ENCODE data around the gene TMEM126B. TPM values are rescaled to one million over a fixed set of nuclear protein-coding genes. Genes with fewer than 3 reads are reported as not detected.

TMEM126B gene
- total RNA-seq, 4 donors from 2014 or later = 40.2 to 63.2 (median 47.0) TPM

DNA sequence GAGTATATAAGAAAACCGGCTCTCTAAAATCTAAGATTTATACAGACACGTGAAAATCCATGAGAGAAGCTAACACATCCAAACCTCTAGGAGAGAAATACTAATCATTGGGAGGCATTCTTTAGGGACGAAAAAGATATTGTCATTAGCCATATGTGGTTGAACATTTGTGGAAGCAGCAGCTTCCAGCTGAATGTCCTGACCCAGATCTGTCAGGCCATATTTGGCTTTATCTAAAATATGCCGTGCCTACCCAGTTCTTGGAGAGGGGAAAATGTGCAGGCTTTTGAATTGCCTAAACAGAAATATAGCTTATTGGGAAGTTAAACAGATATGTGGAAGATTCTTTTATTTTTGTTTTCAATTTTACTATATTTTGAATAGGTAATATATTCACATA, 51.2 kb downstream of the TMEM126B start:
- Histone ChIP-seq H3K27ac (no peak overlapping the region), H3K36me3 (no peaks in the 10 kb centered on the region), H3K27me3 (no peaks in the 10 kb centered on the region), H3K4me1 (peaks cover 0 to 18% (median under 1%) of the 10 kb centered on the region in 3 donors), H3K4me3 (no peak overlapping the region), H3K9me3 (no peaks in the 10 kb centered on the region)
- TF ChIP-seq POLR2AphosphoS5 (IDR thresholded peaks at IDR 0.05) (no peak), EP300 (IDR thresholded peaks at IDR 0.05) (no peak), CTCF (IDR thresholded peaks at IDR 0.05) (no peak)
- no peak for ATAC-seq
- WGBS, 2 donors (ENCODE audit: low coverage in 1 of 2) = 42 to 49% methylated on average over 4 of the region's 4 CpGs

GRCh38 chr11:85680897-85681296, 52.5 kb downstream of the TMEM126B start:
- Histone ChIP-seq H3K27me3 (no peaks in the 10 kb centered on the region), H3K27ac (no peak overlapping the region), H3K36me3 (no peaks in the 10 kb centered on the region), H3K4me1 (peaks cover 0 to 31% (median 8%) of the 10 kb centered on the region in 3 donors), H3K4me3 (no peak overlapping the region), H3K9me3 (no peaks in the 10 kb centered on the region)
- no peak for ATAC-seq
- no peak for TF ChIP-seq CTCF (IDR thresholded peaks at IDR 0.05)
- TF ChIP-seq EP300 (IDR thresholded peaks at IDR 0.05) = no peak
- no peak for TF ChIP-seq POLR2AphosphoS5 (IDR thresholded peaks at IDR 0.05)
- no peak for TF ChIP-seq POLR2A (IDR thresholded peaks at IDR 0.05)
- WGBS, 2 donors (ENCODE audit: low coverage in 1 of 2) = 71% methylated on average over 1 of the region's 1 CpG; no CpG with 5 or more reads in 1 of the 2 donors

DNA sequence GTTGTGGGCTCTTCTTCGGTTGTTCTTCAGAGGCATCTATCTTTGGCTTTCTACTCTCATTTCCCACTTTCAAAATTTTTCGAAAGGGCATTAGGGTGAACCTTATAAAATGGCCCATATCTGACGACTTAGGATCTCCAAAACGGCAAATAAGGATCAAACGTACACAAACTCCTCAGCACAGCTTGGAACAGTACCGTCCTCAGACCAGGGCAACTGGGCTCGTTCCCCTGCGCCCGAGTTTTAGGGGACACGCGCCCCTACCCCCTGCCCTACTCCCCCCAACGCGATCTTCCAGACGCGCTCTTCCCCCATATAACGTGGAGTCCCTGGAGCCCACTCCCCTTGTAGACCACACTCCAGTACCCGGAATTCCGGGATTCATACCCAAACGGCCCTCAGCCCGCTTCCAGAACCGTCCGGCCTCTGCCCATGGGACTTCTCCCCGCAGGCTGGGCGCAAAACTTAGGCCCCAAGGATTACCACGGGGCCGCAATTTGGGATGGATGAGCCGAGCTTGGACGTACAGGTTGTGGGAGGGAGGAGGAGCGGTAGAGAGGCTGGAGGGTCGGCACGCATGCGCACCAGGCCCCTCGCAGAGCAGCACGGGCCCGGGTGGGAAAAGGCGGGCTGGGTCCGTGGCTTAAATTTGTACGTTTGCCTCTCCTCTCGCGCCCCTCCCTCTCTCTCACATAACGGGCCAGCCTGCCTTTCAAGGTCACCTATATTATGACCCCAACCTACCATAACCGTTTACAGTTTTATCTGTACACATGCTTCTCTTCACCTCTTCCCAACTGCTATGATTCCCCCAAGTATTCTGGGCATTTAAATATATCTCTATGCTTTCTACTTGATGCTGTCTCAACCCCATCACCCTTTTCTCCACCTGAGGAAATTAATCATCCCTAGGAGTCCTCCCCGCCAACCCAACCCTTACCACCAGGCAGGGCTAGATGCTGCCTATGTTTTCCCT, 54.2 kb downstream of the TMEM126B start:
- no peaks in the 10 kb centered on the region for H3K36me3 ChIP-seq
- H3K27ac ChIP-seq = peak overlapping the region in 2 of 4 donors; percentile 61 to 68
- H3K4me1 ChIP-seq = peaks cover 2 to 37% (median 8%) of the 10 kb centered on the region in 3 donors
- H3K27me3 ChIP-seq = no peaks in the 10 kb centered on the region
- no peak for ATAC-seq
- H3K4me3 ChIP-seq = peak overlapping the region; percentile 45 to 67
- H3K9me3 ChIP-seq = no peaks in the 10 kb centered on the region
- WGBS, 2 donors (ENCODE audit: low coverage in 1 of 2) = 25 to 26% methylated on average over 19 to 20 of the region's 43 CpGs
- TF ChIP-seq POLR2AphosphoS5 (IDR thresholded peaks at IDR 0.05) (peak; percentile 35), EP300 (IDR thresholded peaks at IDR 0.05) (no peak)

GRCh38 chr11:85685125-85685819, 56.9 kb downstream of the TMEM126B start:
- H3K9me3 ChIP-seq = no peaks in the 10 kb centered on the region
- TF ChIP-seq POLR2AphosphoS5 (IDR thresholded peaks at IDR 0.05) (no peak), CTCF (IDR thresholded peaks at IDR 0.05) (no peak), EP300 (IDR thresholded peaks at IDR 0.05) (no peak), POLR2A (IDR thresholded peaks at IDR 0.05) (no peak)
- peaks cover 2 to 37% (median 8%) of the 10 kb centered on the region in 3 donors for H3K4me1 ChIP-seq
- ATAC-seq = no peak
- H3K27ac ChIP-seq = peak overlapping the region; percentile 60 to 83 (median 80)
- H3K27me3 ChIP-seq = no peaks in the 10 kb centered on the region
- WGBS, 2 donors (ENCODE audit: low coverage in 1 of 2) = 8 to 30% methylated on average over 2 to 10 of the region's 15 CpGs
- H3K4me3 ChIP-seq = peak overlapping the region; percentile 51 to 52
- H3K36me3 ChIP-seq = no peaks in the 10 kb centered on the region

- H3K27me3 ChIP-seq = no peaks in the 10 kb centered on the region
- WGBS, 2 donors (ENCODE audit: low coverage in 1 of 2) = 7 to 8% methylated on average over 7 to 11 of the region's 13 CpGs
- no peaks in the 10 kb centered on the region for H3K36me3 ChIP-seq
- H3K4me1 ChIP-seq = peaks cover 2 to 37% (median 8%) of the 10 kb centered on the region in 3 donors
- peak within 1 kb of the TSS; percentile 51 to 52 for H3K4me3 ChIP-seq
- H3K9me3 ChIP-seq = no peaks in the 10 kb centered on the region
- ATAC-seq = peak; percentile 98
- peak within 1 kb of the TSS; percentile 60 to 83 (median 80) for H3K27ac ChIP-seq
- no peak for TF ChIP-seq POLR2A (IDR thresholded peaks at IDR 0.05)
- peak; percentile 34 for TF ChIP-seq POLR2AphosphoS5 (IDR thresholded peaks at IDR 0.05)
- TF ChIP-seq CTCF (IDR thresholded peaks at IDR 0.05) = no peak
Observed at GRCh38 chr11:85685820-85686459, 57.5 kb downstream of the TMEM126B start, which contains the start of gene CCDC89. Gene CCDC89 (minus strand): TSS chr11:85686195. CDS start chr11:85686130, 65 bp downstream.

Measured in gastroesophageal sphincter (tissue), 4 donors.